Neural crest cell (in vitro differentiated cells): ENCODE data around the gene SPAG16. TPM values are rescaled to one million over a fixed set of nuclear protein-coding genes. Genes with fewer than 3 reads are reported as not detected.
"Not testable (repeated sequence)": the region's sequence is repeated elsewhere in the genome, so short reads cannot be mapped to it uniquely, and the experiment has no call there.

Experiments used
- DNase-seq: peaks from one replicate; pipeline ENCODE4 v3.0.0; 2021; ENCODE audit warnings: low read depth, mixed read lengths, low spot score
- H3K27ac Mint-ChIP-seq: one replicate; pipeline ENCODE4 v1.8.0; 2021; ENCODE audit warnings: mild to moderate bottlenecking, mixed read lengths; ENCODE audit not compliant: unreplicated experiment
- H3K27me3 Mint-ChIP-seq: 2 replicates; pipeline ENCODE4 v1.8.0; 2021; ENCODE audit warnings: low read depth, mild to moderate bottlenecking, mixed read lengths
- H3K36me3 Mint-ChIP-seq: 2 replicates; pipeline ENCODE4 v1.8.0; 2021; ENCODE audit warnings: low read depth, mild to moderate bottlenecking, mixed read lengths
- H3K4me1 Mint-ChIP-seq: 2 replicates; pipeline ENCODE4 v1.8.0; 2021; ENCODE audit warnings: mixed read lengths
- H3K4me3 Mint-ChIP-seq: one replicate; pipeline ENCODE4 v1.8.0; 2021; ENCODE audit warnings: mild to moderate bottlenecking, mixed read lengths
- H3K9me3 Mint-ChIP-seq: 2 replicates; pipeline ENCODE4 v1.8.0; 2021; ENCODE audit warnings: mixed read lengths
- total RNA-seq: library from RNA; stranded (reverse); gene quantifications from 2 replicates; pipeline ENCODE4 v1.2.1, GENCODE V29; 2021
- TF ChIP-seq, protein P1 (sequence below): fragments of 200-600 bp; sonication (generic); conservative IDR thresholded peaks from 2 replicates; pipeline ENCODE4 v1.5.0; 2021; ENCODE audit warnings: antibody characterized with exemption, mild to moderate bottlenecking

SPAG16 gene
- total RNA-seq, 1 donor from 2014 or later: 29.0 TPM

DNA sequence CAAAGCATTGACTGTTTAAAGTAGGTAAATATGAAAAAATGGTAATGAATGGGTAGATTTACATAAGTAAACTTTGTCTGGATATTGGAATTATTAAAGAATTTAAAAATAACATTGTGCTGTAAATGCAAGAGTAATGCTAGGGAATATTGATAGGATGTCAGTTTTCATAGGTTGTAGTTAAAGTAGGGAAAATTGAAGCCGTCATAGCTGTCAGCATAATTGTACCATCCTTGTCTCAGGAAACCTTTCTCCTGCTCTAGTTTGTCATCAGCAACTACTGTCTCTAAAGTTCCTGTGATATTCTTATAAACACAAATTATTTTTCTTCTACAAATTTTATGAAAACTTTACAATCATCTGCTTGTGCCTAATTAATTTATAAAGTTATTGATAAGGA lies 10.1 kb upstream of the SPAG16 start:
- no peaks in the 10 kb centered on the region for H3K27me3 Mint-ChIP-seq
- H3K9me3 Mint-ChIP-seq: peaks cover 9% of the 10 kb centered on the region
- TF ChIP-seq, protein P1, sequence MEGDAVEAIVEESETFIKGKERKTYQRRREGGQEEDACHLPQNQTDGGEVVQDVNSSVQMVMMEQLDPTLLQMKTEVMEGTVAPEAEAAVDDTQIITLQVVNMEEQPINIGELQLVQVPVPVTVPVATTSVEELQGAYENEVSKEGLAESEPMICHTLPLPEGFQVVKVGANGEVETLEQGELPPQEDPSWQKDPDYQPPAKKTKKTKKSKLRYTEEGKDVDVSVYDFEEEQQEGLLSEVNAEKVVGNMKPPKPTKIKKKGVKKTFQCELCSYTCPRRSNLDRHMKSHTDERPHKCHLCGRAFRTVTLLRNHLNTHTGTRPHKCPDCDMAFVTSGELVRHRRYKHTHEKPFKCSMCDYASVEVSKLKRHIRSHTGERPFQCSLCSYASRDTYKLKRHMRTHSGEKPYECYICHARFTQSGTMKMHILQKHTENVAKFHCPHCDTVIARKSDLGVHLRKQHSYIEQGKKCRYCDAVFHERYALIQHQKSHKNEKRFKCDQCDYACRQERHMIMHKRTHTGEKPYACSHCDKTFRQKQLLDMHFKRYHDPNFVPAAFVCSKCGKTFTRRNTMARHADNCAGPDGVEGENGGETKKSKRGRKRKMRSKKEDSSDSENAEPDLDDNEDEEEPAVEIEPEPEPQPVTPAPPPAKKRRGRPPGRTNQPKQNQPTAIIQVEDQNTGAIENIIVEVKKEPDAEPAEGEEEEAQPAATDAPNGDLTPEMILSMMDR: no peak
- no peak overlapping the region for H3K4me3 Mint-ChIP-seq
- DNase-seq: no peak
- no peaks in the 10 kb centered on the region for H3K4me1 Mint-ChIP-seq
- H3K27ac Mint-ChIP-seq: no peak overlapping the region
- no peaks in the 10 kb centered on the region for H3K36me3 Mint-ChIP-seq

DNA sequence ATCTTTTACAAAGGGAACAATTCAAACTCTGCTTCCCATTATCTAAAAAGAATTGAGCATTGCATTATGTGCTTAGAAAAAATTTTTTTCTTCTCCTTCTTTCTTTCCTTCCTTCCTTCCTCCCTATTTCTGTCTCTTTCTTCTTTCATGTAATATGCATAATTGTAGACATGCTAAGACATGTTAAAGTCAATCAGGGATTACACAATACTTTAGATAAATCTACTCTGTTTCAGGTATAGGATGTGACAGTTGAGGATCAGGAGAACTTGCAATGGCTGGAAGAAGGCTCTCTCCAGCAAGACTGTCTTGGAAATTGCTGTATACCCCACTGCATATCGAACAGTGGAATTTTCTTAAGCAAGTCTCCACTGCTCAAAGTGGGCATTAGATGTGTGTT lies 9.0 kb upstream of the SPAG16 start:
- H3K27me3 Mint-ChIP-seq: no peaks in the 10 kb centered on the region
- no peak for DNase-seq

DNA sequence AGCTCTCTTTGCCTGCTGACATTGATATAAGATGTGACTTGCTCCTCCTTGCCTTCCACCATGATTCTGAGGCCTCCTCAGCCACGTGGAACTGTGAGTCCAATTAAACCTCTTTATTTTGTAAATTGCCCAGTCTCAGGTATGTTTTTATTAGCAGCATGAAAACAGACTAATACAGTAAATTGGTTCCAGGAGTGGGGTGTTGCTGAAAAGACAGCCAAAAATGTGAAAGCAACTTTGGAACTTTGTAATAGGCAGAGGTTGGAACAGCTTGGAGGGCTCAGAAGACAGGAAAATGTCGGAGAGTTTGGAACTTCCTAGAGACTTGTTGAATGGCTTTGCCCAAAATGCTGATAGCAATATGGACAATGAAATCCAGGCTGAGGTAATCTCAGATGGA lies 7.1 kb upstream of the SPAG16 start:
- H3K27me3 Mint-ChIP-seq, H3K4me1 Mint-ChIP-seq, H3K9me3 Mint-ChIP-seq, DNase-seq, H3K4me3 Mint-ChIP-seq, H3K36me3 Mint-ChIP-seq, H3K27ac Mint-ChIP-seq: not testable (repeated sequence)

More for the DNA sequence above, 9.0 kb upstream of the SPAG16 start:
- Mint-ChIP-seq H3K4me3 (no peak overlapping the region), H3K9me3 (peaks cover 9% of the 10 kb centered on the region), H3K4me1 (no peaks in the 10 kb centered on the region), H3K36me3 (no peaks in the 10 kb centered on the region), H3K27ac (no peak overlapping the region)
- TF ChIP-seq, protein P1: no peak

DNA sequence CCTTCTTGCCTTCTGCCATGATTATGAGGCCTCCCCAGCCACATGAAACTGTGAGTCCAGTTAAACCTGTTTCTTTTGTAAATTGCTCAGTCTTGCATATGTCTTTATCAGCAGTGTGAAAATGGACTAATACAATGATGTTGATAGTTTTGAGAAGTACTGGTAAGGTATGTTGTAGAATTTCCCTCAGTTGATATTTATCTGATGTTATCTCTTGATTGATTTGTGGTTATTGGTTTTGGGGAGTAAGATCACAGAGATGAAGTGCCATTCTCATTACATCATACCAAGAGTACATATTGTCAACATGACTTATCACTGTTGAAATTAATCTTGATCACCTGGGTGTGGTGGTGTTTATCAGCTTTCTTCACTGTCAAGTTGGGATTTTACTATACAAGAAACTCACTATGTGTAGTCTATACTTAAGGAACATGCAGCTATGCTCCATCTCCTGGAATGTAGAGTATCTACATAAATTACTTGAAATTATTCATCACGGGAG lies 5.1 kb upstream of the SPAG16 start:
- no peaks in the 10 kb centered on the region for H3K27me3 Mint-ChIP-seq
- H3K4me3 Mint-ChIP-seq: no peak overlapping the region
- H3K36me3 Mint-ChIP-seq: no peaks in the 10 kb centered on the region
- TF ChIP-seq, protein P1: no peak
- H3K27ac Mint-ChIP-seq: no peak overlapping the region
- no peak for DNase-seq
- peaks cover 11% of the 10 kb centered on the region for H3K4me1 Mint-ChIP-seq
- peaks cover 9% of the 10 kb centered on the region for H3K9me3 Mint-ChIP-seq

DNA sequence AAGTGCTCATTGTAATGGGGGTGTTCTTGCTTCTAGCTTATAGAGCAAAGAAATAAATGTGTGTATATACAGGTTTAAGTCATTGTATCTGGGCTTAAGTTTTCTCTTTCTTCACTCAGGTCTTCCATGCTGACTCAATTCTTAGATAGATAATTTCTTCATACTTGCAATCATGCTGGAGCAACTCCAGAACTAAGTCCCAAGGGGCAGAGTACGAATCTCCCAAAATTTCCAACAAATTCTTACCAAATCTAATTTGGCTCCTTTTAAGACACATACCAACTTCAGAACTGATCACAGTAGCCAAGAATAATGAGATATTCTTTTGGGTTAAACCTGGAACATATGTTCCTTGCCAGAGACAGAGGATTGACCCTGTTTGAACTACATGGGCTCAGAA lies 4.3 kb upstream of the SPAG16 start:
- TF ChIP-seq, protein P1: no peak
- Mint-ChIP-seq H3K27ac (no peak overlapping the region), H3K4me3 (peak overlapping the region; percentile 17), H3K36me3 (no peaks in the 10 kb centered on the region), H3K27me3 (no peaks in the 10 kb centered on the region), H3K4me1 (peaks cover 16% of the 10 kb centered on the region), H3K9me3 (peaks cover 9% of the 10 kb centered on the region)
- no peak for DNase-seq

DNA sequence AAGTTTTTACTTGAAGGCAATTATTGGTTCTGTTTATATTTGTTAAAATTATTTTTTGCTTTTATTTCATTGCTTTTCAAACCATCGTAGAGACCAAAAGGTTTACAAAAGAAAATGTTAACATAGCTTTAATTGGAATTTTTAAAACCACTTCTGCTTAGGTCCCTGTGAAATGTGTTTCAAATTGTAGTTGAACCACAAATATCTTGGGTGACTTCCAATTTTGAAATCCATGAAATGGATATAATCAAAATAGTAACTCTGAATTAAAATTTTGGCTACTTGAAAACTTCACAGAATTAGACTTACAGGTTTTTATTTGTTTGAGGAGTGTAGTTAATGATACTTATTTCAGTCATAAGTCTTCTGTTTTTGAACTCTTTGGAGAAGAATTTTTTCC lies 3.1 kb upstream of the SPAG16 start:
- H3K27ac Mint-ChIP-seq: no peak overlapping the region
- H3K4me1 Mint-ChIP-seq: peaks cover 28% of the 10 kb centered on the region

More for the DNA sequence above, 3.1 kb upstream of the SPAG16 start:
- TF ChIP-seq, protein P1: no peak
- no peaks in the 10 kb centered on the region for H3K27me3 Mint-ChIP-seq
- DNase-seq: no peak
- no peak overlapping the region for H3K4me3 Mint-ChIP-seq
- peaks cover 7% of the 10 kb centered on the region for H3K9me3 Mint-ChIP-seq
- H3K36me3 Mint-ChIP-seq: no peaks in the 10 kb centered on the region
